ENCODE measurements around the gene DLL1.

GRCh38 chr6:170280689-170281045 lies 10.2 kb downstream of the DLL1 start:
- TF ChIP-seq, protein P1, sequence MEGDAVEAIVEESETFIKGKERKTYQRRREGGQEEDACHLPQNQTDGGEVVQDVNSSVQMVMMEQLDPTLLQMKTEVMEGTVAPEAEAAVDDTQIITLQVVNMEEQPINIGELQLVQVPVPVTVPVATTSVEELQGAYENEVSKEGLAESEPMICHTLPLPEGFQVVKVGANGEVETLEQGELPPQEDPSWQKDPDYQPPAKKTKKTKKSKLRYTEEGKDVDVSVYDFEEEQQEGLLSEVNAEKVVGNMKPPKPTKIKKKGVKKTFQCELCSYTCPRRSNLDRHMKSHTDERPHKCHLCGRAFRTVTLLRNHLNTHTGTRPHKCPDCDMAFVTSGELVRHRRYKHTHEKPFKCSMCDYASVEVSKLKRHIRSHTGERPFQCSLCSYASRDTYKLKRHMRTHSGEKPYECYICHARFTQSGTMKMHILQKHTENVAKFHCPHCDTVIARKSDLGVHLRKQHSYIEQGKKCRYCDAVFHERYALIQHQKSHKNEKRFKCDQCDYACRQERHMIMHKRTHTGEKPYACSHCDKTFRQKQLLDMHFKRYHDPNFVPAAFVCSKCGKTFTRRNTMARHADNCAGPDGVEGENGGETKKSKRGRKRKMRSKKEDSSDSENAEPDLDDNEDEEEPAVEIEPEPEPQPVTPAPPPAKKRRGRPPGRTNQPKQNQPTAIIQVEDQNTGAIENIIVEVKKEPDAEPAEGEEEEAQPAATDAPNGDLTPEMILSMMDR (conservative IDR thresholded peaks at IDR 0.05; ENCODE audit: low read depth, low read length): no peak
- no peak for TF ChIP-seq EZH2 (IDR thresholded peaks at IDR 0.05; ENCODE audit: low read length, unreplicated experiment)
